D721Med (cell line): ENCODE results near the gene SPDYC.
A peak's percentile ranks its signal among the peaks of the same experiment; 100 is the strongest.

Source experiments
- DNase-seq: peaks from one replicate; pipeline ENCODE4 v3.0.0; 2011; ENCODE audit warnings: low spot score; ENCODE audit not compliant: insufficient read length
- FAIRE-seq: peaks from 2 replicates; lab custom pipeline; 2011; peaks lifted over from hg19 to GRCh38; lab: Jason Lieb, UNC
- TF ChIP-seq, protein P1 (sequence below): IDR thresholded peaks from 2 replicates; pipeline ENCODE4 v1.5.1; 2012; ENCODE audit warnings: mild to moderate bottlenecking, control low read depth; ENCODE audit not compliant: insufficient read depth; ENCODE audit errors: missing control alignments

SPDYC gene

DNA sequence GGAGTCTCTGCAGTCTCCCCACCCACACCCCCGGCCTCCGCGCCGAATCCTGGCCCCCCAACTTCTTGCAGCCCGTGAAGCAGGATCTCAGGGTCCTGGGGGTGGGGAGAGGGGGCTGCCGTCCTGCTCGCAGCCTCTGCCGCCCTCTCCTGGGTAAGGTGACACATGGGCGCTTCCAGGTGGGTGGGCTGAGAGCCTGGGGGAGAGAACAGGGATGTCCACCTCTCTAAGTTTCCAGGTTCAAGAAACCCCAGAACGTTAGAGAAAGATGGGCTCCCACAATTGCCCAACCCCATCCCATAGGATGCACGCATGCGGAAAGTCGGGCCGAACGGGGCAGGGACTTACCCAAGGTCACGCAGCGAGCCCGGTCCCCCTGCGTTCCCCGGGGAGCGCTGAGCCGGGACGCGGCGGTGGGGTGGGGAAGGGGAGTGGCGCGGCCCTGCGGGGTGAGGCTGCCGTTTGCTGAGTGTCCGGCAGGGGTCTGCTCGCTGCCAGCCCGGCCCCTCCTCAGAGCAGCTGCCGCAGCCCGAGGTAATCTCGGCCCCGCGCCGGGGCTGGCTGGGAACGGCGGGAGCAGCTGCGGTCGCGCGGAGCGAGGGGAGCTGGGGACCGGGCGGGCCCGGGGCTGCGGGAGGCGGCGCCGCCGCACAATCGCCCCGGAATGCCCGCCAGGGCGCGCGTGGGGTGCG lies 11.0 kb downstream of the SPDYC start:
- DNase-seq, result peak; percentile 32
- TF ChIP-seq, protein P1, sequence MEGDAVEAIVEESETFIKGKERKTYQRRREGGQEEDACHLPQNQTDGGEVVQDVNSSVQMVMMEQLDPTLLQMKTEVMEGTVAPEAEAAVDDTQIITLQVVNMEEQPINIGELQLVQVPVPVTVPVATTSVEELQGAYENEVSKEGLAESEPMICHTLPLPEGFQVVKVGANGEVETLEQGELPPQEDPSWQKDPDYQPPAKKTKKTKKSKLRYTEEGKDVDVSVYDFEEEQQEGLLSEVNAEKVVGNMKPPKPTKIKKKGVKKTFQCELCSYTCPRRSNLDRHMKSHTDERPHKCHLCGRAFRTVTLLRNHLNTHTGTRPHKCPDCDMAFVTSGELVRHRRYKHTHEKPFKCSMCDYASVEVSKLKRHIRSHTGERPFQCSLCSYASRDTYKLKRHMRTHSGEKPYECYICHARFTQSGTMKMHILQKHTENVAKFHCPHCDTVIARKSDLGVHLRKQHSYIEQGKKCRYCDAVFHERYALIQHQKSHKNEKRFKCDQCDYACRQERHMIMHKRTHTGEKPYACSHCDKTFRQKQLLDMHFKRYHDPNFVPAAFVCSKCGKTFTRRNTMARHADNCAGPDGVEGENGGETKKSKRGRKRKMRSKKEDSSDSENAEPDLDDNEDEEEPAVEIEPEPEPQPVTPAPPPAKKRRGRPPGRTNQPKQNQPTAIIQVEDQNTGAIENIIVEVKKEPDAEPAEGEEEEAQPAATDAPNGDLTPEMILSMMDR, result peak; percentile 32
- no peak for FAIRE-seq

DNA sequence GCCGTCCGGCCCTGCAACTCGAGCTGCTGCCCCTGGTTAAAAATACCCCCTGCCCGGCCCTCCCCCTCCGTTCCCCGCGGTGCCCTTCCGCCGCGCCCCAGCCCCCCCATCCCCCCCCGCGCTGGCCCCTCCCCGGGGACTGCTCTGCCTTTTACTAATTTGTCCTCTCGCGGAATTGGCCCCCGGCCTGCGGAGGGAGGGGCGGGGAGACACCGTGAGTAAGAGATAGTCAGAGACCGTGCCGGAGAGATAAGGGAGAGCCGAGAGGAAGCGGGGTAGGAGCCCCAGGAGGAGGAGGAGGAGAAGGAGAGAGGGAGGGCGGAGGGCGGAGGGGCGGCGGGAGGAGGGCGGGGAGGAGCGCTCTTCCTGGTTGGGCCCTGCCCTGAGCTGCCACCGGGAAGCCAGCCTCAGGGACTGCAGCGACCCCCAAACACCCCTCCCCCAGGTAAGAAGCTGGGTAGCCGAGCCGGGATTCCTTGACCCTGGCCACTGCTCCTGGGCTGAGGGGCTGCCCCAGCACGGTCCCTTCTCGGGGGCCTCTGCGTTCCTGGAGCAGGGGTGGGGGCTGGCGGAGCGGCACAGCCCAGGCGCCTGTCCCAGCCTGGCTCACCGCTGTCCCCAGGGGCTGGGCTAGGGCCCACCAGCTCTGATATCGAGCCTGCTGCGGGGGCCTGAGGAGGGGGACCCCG lies 11.7 kb downstream of the SPDYC start, which contains the start of gene CAPN1:
CAPN1 (plus strand) TSS at position 360 of the 689 bp plus-strand sequence. CDS start 774 bp downstream, outside the sequence.
- TF ChIP-seq, protein P1, result no peak
- FAIRE-seq (no peak), DNase-seq (peak; percentile 55)

DNA sequence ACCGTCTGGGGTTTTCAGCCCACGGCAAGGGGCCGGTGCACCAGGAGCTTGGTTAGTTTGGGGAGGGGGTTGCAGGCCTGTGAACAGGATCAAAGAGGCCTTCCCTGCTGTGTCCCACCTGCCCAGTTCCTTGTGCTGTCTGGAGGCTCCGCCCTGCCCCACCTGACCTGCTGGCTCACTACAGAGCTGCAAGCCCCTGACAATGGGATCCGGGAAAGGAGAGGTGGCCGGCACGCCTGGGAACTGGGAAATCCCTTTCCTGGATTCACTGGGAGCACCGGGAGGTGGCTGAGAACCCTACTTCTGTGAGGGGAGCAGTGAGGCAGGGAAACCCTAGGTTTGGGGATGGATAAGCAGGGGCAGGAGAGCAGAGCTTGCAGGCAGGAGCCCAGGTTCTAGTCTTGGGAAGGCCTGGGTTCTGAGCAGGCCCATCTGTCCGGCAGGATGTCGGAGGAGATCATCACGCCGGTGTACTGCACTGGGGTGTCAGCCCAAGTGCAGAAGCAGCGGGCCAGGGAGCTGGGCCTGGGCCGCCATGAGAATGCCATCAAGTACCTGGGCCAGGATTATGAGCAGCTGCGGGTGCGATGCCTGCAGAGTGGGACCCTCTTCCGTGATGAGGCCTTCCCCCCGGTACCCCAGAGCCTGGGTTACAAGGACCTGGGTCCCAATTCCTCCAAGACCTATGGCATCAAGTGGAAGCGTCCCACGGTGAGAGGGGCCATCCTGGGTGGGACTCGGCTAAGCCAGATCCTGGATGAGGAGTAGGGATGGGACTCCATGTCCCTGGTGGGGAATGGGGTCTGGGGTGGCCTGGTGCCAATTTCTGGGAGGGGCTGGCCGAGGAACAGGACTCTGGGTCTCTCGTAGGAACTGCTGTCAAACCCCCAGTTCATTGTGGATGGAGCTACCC lies 12.5 kb downstream of the SPDYC start:
- no peak for FAIRE-seq
- DNase-seq, result no peak
- TF ChIP-seq, protein P1, result no peak

DNA sequence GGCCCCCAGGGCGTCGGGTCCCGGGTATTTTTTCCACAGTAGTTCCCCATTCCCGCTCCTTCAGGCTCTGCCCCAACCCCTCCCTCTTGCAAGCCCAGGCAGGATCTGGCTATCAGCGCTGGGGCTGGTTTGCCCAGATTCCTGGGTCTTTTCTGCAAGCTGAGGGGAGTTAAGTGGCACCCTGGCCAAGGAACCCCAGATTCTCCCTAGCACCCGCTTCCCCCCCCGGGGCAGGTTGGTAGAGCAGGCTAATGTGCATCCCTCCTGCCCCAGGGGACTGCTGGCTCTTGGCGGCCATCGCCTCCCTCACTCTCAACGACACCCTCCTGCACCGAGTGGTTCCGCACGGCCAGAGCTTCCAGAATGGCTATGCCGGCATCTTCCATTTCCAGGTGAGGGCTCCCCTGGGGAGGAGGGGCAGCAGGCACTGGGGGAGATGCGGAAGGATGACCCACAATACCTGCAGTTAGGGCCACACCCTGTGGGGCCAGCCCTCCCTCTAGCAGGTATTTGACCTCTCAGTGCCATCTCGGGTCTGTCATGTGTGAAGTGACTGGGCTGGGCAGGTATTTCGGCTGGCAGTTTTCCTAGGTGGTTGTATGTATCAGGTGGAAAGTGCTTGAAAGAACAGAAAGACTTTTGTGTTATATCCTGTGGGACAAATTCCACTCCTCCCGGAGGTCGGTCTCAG lies 13.3 kb downstream of the SPDYC start:
- no peak for DNase-seq
- TF ChIP-seq, protein P1, result no peak
- FAIRE-seq, result no peak

DNA sequence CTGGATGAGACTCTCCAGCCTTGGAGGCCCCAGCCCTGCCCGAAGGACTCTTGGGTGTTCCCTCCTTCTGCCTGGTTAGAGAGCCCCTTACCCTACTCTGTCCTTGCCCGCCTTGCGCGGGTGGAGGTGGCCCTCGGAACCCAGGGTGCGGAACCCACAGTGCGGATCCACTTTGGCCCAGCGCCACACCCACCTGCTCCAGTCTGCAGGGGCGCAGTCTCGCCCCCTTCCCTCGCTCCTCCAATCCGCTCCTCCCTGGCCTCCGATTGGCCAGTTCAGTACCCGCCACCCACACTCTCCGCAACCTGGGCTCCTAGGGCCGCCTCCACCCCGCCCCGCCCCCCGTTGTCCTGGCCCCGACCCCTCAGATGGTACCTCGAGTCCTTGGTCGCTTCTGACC lies 14.1 kb downstream of the SPDYC start:
- DNase-seq (no peak), FAIRE-seq (no peak)

DNA sequence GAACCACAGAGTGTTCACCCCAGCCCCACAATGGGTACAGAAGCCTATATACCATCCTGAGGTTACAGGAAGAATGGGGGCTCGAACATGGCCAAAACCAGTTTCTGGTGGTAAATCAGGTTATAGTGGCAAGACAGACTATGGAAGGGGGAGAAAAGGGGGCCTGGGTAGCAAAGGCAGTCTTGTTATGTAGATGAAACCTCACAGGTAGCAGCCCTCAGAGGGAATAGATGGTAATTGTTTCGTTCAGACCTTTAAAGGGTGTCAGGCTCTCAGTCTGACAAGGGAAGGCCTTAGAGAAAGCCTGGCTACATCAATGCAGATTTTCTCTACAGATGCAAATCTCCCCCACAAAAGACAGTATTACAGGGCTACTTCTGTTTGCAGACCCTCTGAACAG lies 15.1 kb downstream of the SPDYC start:
- TF ChIP-seq, protein P1, result no peak
- no peak for FAIRE-seq

More for the DNA sequence above, 14.1 kb downstream of the SPDYC start:
- TF ChIP-seq, protein P1, result no peak

More for the DNA sequence above, 15.1 kb downstream of the SPDYC start:
- DNase-seq, result no peak
